Endothelial cell of umbilical vein (primary cell): ENCODE results near the gene MAEA. TPM values are rescaled to one million over a fixed set of nuclear protein-coding genes. Genes with fewer than 3 reads are reported as not detected.

Experiments used
- BruUV-seq: library from RNA; stranded (reverse); fragments of 400-500 nt; replicated peaks from 2 replicates; lab custom pipeline; 2021; lab: Mats Ljungman, UMichigan
- CTCF ChIA-PET: fragments of 300-600, 350-600 bp; sonication (Branson Sonifier 250); formaldehyde crosslinking; loops from one replicate; lab custom pipeline; 2021; ENCODE audit warnings: antibody characterized with exemption, inconsistent platforms; lab: Charles Lee
- POLR2A ChIA-PET: fragments of 300-600, 350-600 bp; sonication (Branson Sonifier 250); formaldehyde crosslinking; loops from one replicate; lab custom pipeline; 2021; ENCODE audit warnings: antibody characterized with exemption, inconsistent platforms; lab: Charles Lee
- DNase-seq: peaks from one replicate; pipeline ENCODE4 v3.0.0-alpha.2; 2011; ENCODE audit warnings: low read depth, low spot score
- FAIRE-seq: peaks from 2 replicates; lab custom pipeline; 2011; peaks lifted over from hg19 to GRCh38; lab: Jason Lieb, UNC
- H2AFZ ChIP-seq: 2 replicates; pipeline ENCODE4 v1.6.0; 2012; ENCODE audit warnings: low read depth, low read length, control low read depth, inconsistent platforms
- H3K27ac ChIP-seq: 2 replicates; pipeline ENCODE4 v1.5.1; 2011; ENCODE audit warnings: low read depth, mild to moderate bottlenecking, control low read depth, low read length, moderate library complexity; ENCODE audit not compliant: insufficient read depth
- H3K27me3 ChIP-seq, 2 experiments: 2 replicates each; pipeline versions ENCODE4 v1.6.0 to v1.6.1; 2011; ENCODE audit warnings: low read length in 2 of 2, mixed read lengths in 1 of 2; ENCODE audit not compliant: control insufficient read depth in 2 of 2, insufficient read depth in 2 of 2
- H3K36me3 ChIP-seq, 2 experiments: 2 replicates in 1 of 2; 3 replicates in 1 of 2; pipeline ENCODE4 v1.5.1; 2011; ENCODE audit warnings: low read length in 2 of 2, mild to moderate bottlenecking in 1 of 2, moderate library complexity in 1 of 2; ENCODE audit not compliant: control insufficient read depth in 2 of 2, insufficient read depth in 2 of 2; ENCODE audit errors: extremely low read depth in 1 of 2
- H3K4me1 ChIP-seq: 3 replicates; pipeline ENCODE4 v1.5.1; 2011; ENCODE audit warnings: mild to moderate bottlenecking, low read length; ENCODE audit not compliant: control insufficient read depth, insufficient read depth; ENCODE audit errors: extremely low read depth
- H3K4me2 ChIP-seq: 2 replicates; pipeline ENCODE4 v1.6.1; 2011; ENCODE audit warnings: low read length, control low read depth, mixed read lengths; ENCODE audit not compliant: insufficient read depth
- H3K4me3 ChIP-seq, 3 experiments: fragments of 200-600 bp in 1 of 3; sonication (generic), shearing (Covaris generic) in 1 of 3; replicated peaks in 1 of 3; 2 replicates each; pipeline ENCODE4 v1.5.1; 2011 to 2016; ENCODE audit warnings: control low read depth in 3 of 3, low read length in 3 of 3, mild to moderate bottlenecking in 2 of 3, inconsistent platforms in 1 of 3, low read depth in 1 of 3, moderate library complexity in 1 of 3; ENCODE audit not compliant: insufficient read depth in 1 of 3
- H3K79me2 ChIP-seq: 2 replicates; pipeline ENCODE4 v1.6.0; 2012; ENCODE audit warnings: low read length, inconsistent platforms; ENCODE audit not compliant: control insufficient read depth, insufficient read depth
- H3K9ac ChIP-seq: replicated peaks from 2 replicates; pipeline ENCODE3; 2011; ENCODE audit warnings: low read length, control low read depth; ENCODE audit not compliant: insufficient read depth; ENCODE audit errors: extremely low read depth
- H3K9me1 ChIP-seq: replicated peaks from 3 replicates; pipeline ENCODE4 v1.6.0; 2011; ENCODE audit warnings: mild to moderate bottlenecking, low read length; ENCODE audit not compliant: control insufficient read depth, insufficient read depth; ENCODE audit errors: extremely low read depth
- H3K9me3 ChIP-seq: replicated peaks from 2 replicates; pipeline ENCODE4 v1.5.1; 2012; ENCODE audit warnings: low read length, inconsistent platforms; ENCODE audit not compliant: control insufficient read depth, insufficient read depth
- H4K20me1 ChIP-seq: replicated peaks from 2 replicates; pipeline ENCODE3; 2011; ENCODE audit warnings: mild to moderate bottlenecking, low read length; ENCODE audit not compliant: control insufficient read depth, insufficient read depth; ENCODE audit errors: extremely low read depth
- CTCF ChIP-seq, 2 donors: IDR thresholded peaks; 1 replicate in 1 of 2; 2 replicates in 1 of 2; pipeline ENCODE4 v1.5.1; 2011; ENCODE audit warnings: low read length in 2 of 2, mild to moderate bottlenecking in 2 of 2, moderate library complexity in 2 of 2, control low read depth in 1 of 2, inconsistent platforms in 1 of 2, low read depth in 1 of 2; ENCODE audit not compliant: insufficient read depth in 1 of 2; ENCODE audit errors: extremely low read depth in 1 of 2
- EZH2 ChIP-seq: IDR thresholded peaks from 2 replicates; pipeline ENCODE4 v1.6.1; 2012; ENCODE audit warnings: borderline replicate concordance, low read depth, mild to moderate bottlenecking, moderate library complexity, low read length, inconsistent platforms; ENCODE audit not compliant: severe bottlenecking
- FOS ChIP-seq: IDR thresholded peaks from 2 replicates; pipeline ENCODE4 v1.6.1; 2011; ENCODE audit warnings: mild to moderate bottlenecking, low read length, moderate library complexity, borderline replicate concordance; ENCODE audit not compliant: insufficient read depth
- GATA2 ChIP-seq: IDR thresholded peaks from 2 replicates; pipeline ENCODE4 v1.7.0; 2011; ENCODE audit warnings: low read depth, mild to moderate bottlenecking, moderate library complexity, mixed read lengths, low read length; ENCODE audit not compliant: insufficient read length, insufficient read depth
- JUN ChIP-seq: IDR thresholded peaks from 2 replicates; pipeline ENCODE4 v1.6.1; 2011; ENCODE audit warnings: borderline replicate concordance, low read depth; ENCODE audit not compliant: insufficient read length, insufficient read depth
- MAX ChIP-seq: IDR thresholded peaks from 2 replicates; pipeline ENCODE4 v1.6.1; 2011; ENCODE audit not compliant: insufficient read depth, insufficient read length
- MYC ChIP-seq: IDR thresholded peaks from one replicate; pipeline ENCODE4 v1.6.1; 2011; ENCODE audit warnings: mild to moderate bottlenecking, low read depth, low read length
- dilution Hi-C: fragments of 300-500 bp; cut with MboI; formaldehyde crosslinking; loops from one replicate; pipeline ENCODE4 v1.15.0; 2019; ENCODE audit warnings: low sequenced_read_pairs; ENCODE audit not compliant: extremely low pct_ligation_motif_present
- intact Hi-C: fragments of 100-400 bp; cut with micrococcal nuclease; formaldehyde crosslinking; loops from one replicate; pipeline ENCODE4 v1.10.0; 2022
- polyA plus RNA-seq, 4 experiments: library from polyadenylated mRNA; depleted of rRNA in 3 of 4; stranded (reverse) in 3 of 4; unstranded in 1 of 4; fragments of >200 nt; gene quantifications; 2 replicates each; pipeline versions ENCODE4 v1.2.1 to v1.2.3, GENCODE V29; 2011 to 2012; ENCODE audit warnings: missing spikeins in 1 of 4
- total RNA-seq: library from RNA; stranded (reverse); gene quantifications from 2 replicates; pipeline ENCODE4 v1.2.3, GENCODE V29; 2021

The MAEA gene
- total and polyA plus RNA-seq, 2 donors (not counting 3 experiments of a cell fraction or from before 2014, with no cell fraction given) = 66.0 to 108 TPM

- CTCF ChIA-PET = no interaction called here
- no TSS peak for BruUV-seq
Measured at GRCh38 chr4:1241466-1241935, 48.2 kb upstream of the MAEA start.

More at GRCh38 chr4:1241466-1241935, 48.2 kb upstream of the MAEA start:
- Histone ChIP-seq H3K4me2 (no peak overlapping the region), H3K27ac (no peak overlapping the region), H2AFZ (no peak overlapping the region), H3K4me3 (no peak overlapping the region), H3K4me1 (peaks cover 4% of the 10 kb centered on the region), H3K9me1 (no peaks in the 10 kb centered on the region), H3K27me3 (no peaks in the 10 kb centered on the region), H3K9ac (no peak overlapping the region), H3K36me3 (peaks cover 3 to 32% of the 10 kb centered on the region in 2 experiments), H4K20me1 (no peaks in the 10 kb centered on the region), H3K9me3 (no peaks in the 10 kb centered on the region), H3K79me2 (peaks cover 72% of the 10 kb centered on the region)
- no peak for TF ChIP-seq GATA2
- TF ChIP-seq CTCF (IDR thresholded peaks at IDR 0.05; ENCODE audit: extremely low read depth in 1 of 2, insufficient read depth in 1 of 2, low read depth in 1 of 2, low read length in 2 of 2) = no peak
- TF ChIP-seq FOS = no peak
- no peak for TF ChIP-seq EZH2
- TF ChIP-seq MAX = no peak
- TF ChIP-seq MYC = no peak
- TF ChIP-seq JUN = no peak
- dilution Hi-C loops (no loop called here), intact Hi-C loops (no loop called here)
- FAIRE-seq (no peak), DNase-seq (no peak)
- POLR2A ChIA-PET = no interaction called here
